GM23338 (cell line): Measurements from ENCODE around the gene MAPK14. TPM values are rescaled to one million over a fixed set of nuclear protein-coding genes. Genes with fewer than 3 reads are reported as not detected.

Experiments
- ATAC-seq: fragments of 200-7000 bp; cut with Tn5 transposase; 3 replicates; pipeline ENCODE4 v1.9.1; 2020
- DNase-seq: peaks from one replicate; pipeline ENCODE4 v3.0.0-alpha.2; 2015; ENCODE audit warnings: low spot score
- H2AFZ ChIP-seq: fragments of 200-600 bp; sonication (generic); 2 replicates; pipeline ENCODE4 v1.8.0; 2016; ENCODE audit warnings: antibody characterized with exemption, mild to moderate bottlenecking, moderate library complexity
- H3F3A ChIP-seq: fragments of 200-600 bp; sonication (generic); replicated peaks from 2 replicates; pipeline ENCODE4 v1.8.0; 2017; ENCODE audit warnings: antibody characterized with exemption, mixed run types, low read depth
- H3K27ac ChIP-seq: fragments of 200-600 bp; sonication (generic); 2 replicates; pipeline ENCODE4 v1.6.1; 2016; ENCODE audit warnings: low read depth
- H3K27me3 ChIP-seq: fragments of 200-600 bp; sonication (generic); 2 replicates; pipeline ENCODE4 v1.8.0; 2016; ENCODE audit warnings: mild to moderate bottlenecking, mixed run types, moderate library complexity; ENCODE audit not compliant: insufficient read depth
- H3K36me3 ChIP-seq: fragments of 200-600 bp; sonication (generic); 2 replicates; pipeline ENCODE4 v1.8.0; 2016; ENCODE audit warnings: mild to moderate bottlenecking; ENCODE audit not compliant: insufficient read depth
- H3K4me1 ChIP-seq: fragments of 200-600 bp; sonication (generic); 2 replicates; pipeline ENCODE4 v1.8.0; 2016; ENCODE audit warnings: mild to moderate bottlenecking, moderate library complexity; ENCODE audit not compliant: insufficient read depth
- H3K4me2 ChIP-seq: fragments of 200-600 bp; sonication (generic); 2 replicates; pipeline ENCODE4 v1.7.1; 2017; ENCODE audit warnings: mixed run types
- H3K4me3 ChIP-seq: fragments of 200-600 bp; sonication (generic); 2 replicates; pipeline ENCODE4 v1.6.1; 2016; ENCODE audit warnings: mixed run types
- H3K79me2 ChIP-seq: fragments of 200-600 bp; sonication (generic); replicated peaks from 2 replicates; pipeline ENCODE4 v1.8.0; 2017; ENCODE audit warnings: mild to moderate bottlenecking; ENCODE audit not compliant: insufficient read depth
- H3K9me2 ChIP-seq: fragments of 200-600 bp; sonication (generic); 2 replicates; pipeline ENCODE4 v1.8.0; 2017; ENCODE audit not compliant: insufficient read depth
- H4K20me1 ChIP-seq: fragments of 200-600 bp; sonication (generic); replicated peaks from 2 replicates; pipeline ENCODE4 v1.8.0; 2017; ENCODE audit warnings: mild to moderate bottlenecking; ENCODE audit not compliant: insufficient read depth
- H3K27ac Mint-ChIP-seq: 2 replicates; pipeline ENCODE4 v1.8.0; 2020; ENCODE audit warnings: inconsistent platforms, mild to moderate bottlenecking, moderate library complexity, mixed read lengths
- H3K27me3 Mint-ChIP-seq: 3 replicates; pipeline ENCODE4 v1.8.0; 2022; ENCODE audit warnings: low read depth, mild to moderate bottlenecking, moderate library complexity, mixed read lengths, inconsistent platforms; ENCODE audit not compliant: insufficient read depth, poor library complexity
- H3K36me3 Mint-ChIP-seq: 3 replicates; pipeline ENCODE4 v1.8.0; 2021; ENCODE audit warnings: low read depth, mild to moderate bottlenecking, inconsistent platforms, moderate library complexity, mixed read lengths
- H3K4me1 Mint-ChIP-seq: 3 replicates; pipeline ENCODE4 v1.8.0; 2020; ENCODE audit warnings: mild to moderate bottlenecking, inconsistent platforms, mixed read lengths
- H3K4me3 Mint-ChIP-seq: 3 replicates; pipeline ENCODE4 v1.8.0; 2021; ENCODE audit warnings: moderate library complexity, mild to moderate bottlenecking, inconsistent platforms, mixed read lengths
- H3K9me3 Mint-ChIP-seq: 3 replicates; pipeline ENCODE4 v1.8.0; 2020; ENCODE audit warnings: moderate library complexity, mild to moderate bottlenecking, inconsistent platforms, mixed read lengths
- ETS1 ChIP-seq: IDR thresholded peaks from 2 replicates; pipeline ENCODE4 v1.6.1; 2016; ENCODE audit warnings: antibody characterized with exemption
- EZH2phosphoT487 ChIP-seq: fragments of 200-600 bp; sonication (generic); IDR thresholded peaks from one replicate; pipeline ENCODE4 v1.8.1; 2018; ENCODE audit warnings: antibody characterized with exemption; ENCODE audit not compliant: unreplicated experiment
- POLR2AphosphoS5 ChIP-seq: IDR thresholded peaks from 2 replicates; pipeline ENCODE4 v1.6.1; 2016; ENCODE audit warnings: antibody characterized with exemption, low read depth
- ZNF114 ChIP-seq: fragments of 250-450 bp; sonication (Bioruptor Pico); IDR thresholded peaks from 2 replicates; pipeline ENCODE4 v1.5.0; 2020; ENCODE audit warnings: mild to moderate bottlenecking, moderate library complexity
- ZNF331 ChIP-seq: fragments of 250-450 bp; sonication (Bioruptor Pico); IDR thresholded peaks from 2 replicates; pipeline ENCODE4 v1.5.0; 2020; ENCODE audit warnings: low read depth, mild to moderate bottlenecking, moderate library complexity
- polyA plus RNA-seq: library from polyadenylated mRNA; unstranded; fragments of >200 nt; fragmentation: Nextera tagmentation; extraction: Ambion mirVana; gene quantifications from 2 replicates; pipeline ENCODE4 v1.2.1, GENCODE V29; 2016
- total RNA-seq: library from RNA; depleted of rRNA; stranded (reverse); fragments of >200 nt; shearing (Covaris generic); gene quantifications from 2 replicates; pipeline ENCODE4 v1.2.3, GENCODE V29; 2014
- TF ChIP-seq, protein P1 (sequence below): IDR thresholded peaks from one replicate; pipeline ENCODE4 v1.6.1; 2018; ENCODE audit warnings: antibody characterized with exemption; ENCODE audit not compliant: unreplicated experiment
- TF ChIP-seq, protein P2 (sequence below), 2 experiments: fragments of 200-600 bp in 1 of 2; sonication (generic) in 1 of 2; conservative IDR thresholded peaks; 2 replicates each; pipeline versions ENCODE4 v1.5.1 to v1.6.1; 2016 to 2017; ENCODE audit warnings: antibody characterized with exemption in 2 of 2, low read depth in 2 of 2, mild to moderate bottlenecking in 2 of 2, moderate library complexity in 1 of 2

The MAPK14 gene
- total and polyA plus RNA-seq, 2 experiments from 2014 or later, result 8.8 to 44.5 TPM

GRCh38 chr6:36098253-36098919 is 70.8 kb downstream of the MAPK14 start:
- H3K27me3 ChIP-seq, result no peaks in the 10 kb centered on the region
- no peaks in the 10 kb centered on the region for H3K36me3 ChIP-seq
- H3K4me2 ChIP-seq, result no peak overlapping the region
- Mint-ChIP-seq H3K9me3 (no peaks in the 10 kb centered on the region), H3K36me3 (peaks cover 3% of the 10 kb centered on the region; the same call in 2 of the 3 replicates), H3K27ac (peak overlapping the region; percentile 88), H3K27me3 (no peaks in the 10 kb centered on the region), H3K4me1 (peaks cover 9% of the 10 kb centered on the region), H3K4me3 (no peak overlapping the region)
- no peaks in the 10 kb centered on the region for H3K9me2 ChIP-seq
- H3K4me1 ChIP-seq, result no peaks in the 10 kb centered on the region; the same call in 1 of the 2 replicates
- ATAC-seq (no peak), DNase-seq (no peak)
- H2AFZ ChIP-seq, result no peak overlapping the region
- no peak overlapping the region for H3K4me3 ChIP-seq
- H3K27ac ChIP-seq, result no peak overlapping the region
- H4K20me1 ChIP-seq, result no peaks in the 10 kb centered on the region; the same call in 1 of the 2 replicates
- no peaks in the 10 kb centered on the region for H3F3A ChIP-seq
- TF ChIP-seq ETS1 (no peak), EZH2phosphoT487 (no peak), ZNF331 (CRISPR knock-in tag) (no peak), POLR2AphosphoS5 (no peak), ZNF114 (CRISPR knock-in tag) (no peak)
- TF ChIP-seq, protein P1, sequence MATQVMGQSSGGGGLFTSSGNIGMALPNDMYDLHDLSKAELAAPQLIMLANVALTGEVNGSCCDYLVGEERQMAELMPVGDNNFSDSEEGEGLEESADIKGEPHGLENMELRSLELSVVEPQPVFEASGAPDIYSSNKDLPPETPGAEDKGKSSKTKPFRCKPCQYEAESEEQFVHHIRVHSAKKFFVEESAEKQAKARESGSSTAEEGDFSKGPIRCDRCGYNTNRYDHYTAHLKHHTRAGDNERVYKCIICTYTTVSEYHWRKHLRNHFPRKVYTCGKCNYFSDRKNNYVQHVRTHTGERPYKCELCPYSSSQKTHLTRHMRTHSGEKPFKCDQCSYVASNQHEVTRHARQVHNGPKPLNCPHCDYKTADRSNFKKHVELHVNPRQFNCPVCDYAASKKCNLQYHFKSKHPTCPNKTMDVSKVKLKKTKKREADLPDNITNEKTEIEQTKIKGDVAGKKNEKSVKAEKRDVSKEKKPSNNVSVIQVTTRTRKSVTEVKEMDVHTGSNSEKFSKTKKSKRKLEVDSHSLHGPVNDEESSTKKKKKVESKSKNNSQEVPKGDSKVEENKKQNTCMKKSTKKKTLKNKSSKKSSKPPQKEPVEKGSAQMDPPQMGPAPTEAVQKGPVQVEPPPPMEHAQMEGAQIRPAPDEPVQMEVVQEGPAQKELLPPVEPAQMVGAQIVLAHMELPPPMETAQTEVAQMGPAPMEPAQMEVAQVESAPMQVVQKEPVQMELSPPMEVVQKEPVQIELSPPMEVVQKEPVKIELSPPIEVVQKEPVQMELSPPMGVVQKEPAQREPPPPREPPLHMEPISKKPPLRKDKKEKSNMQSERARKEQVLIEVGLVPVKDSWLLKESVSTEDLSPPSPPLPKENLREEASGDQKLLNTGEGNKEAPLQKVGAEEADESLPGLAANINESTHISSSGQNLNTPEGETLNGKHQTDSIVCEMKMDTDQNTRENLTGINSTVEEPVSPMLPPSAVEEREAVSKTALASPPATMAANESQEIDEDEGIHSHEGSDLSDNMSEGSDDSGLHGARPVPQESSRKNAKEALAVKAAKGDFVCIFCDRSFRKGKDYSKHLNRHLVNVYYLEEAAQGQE, result no peak
- TF ChIP-seq, protein P2, sequence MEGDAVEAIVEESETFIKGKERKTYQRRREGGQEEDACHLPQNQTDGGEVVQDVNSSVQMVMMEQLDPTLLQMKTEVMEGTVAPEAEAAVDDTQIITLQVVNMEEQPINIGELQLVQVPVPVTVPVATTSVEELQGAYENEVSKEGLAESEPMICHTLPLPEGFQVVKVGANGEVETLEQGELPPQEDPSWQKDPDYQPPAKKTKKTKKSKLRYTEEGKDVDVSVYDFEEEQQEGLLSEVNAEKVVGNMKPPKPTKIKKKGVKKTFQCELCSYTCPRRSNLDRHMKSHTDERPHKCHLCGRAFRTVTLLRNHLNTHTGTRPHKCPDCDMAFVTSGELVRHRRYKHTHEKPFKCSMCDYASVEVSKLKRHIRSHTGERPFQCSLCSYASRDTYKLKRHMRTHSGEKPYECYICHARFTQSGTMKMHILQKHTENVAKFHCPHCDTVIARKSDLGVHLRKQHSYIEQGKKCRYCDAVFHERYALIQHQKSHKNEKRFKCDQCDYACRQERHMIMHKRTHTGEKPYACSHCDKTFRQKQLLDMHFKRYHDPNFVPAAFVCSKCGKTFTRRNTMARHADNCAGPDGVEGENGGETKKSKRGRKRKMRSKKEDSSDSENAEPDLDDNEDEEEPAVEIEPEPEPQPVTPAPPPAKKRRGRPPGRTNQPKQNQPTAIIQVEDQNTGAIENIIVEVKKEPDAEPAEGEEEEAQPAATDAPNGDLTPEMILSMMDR (conservative IDR thresholded peaks at IDR 0.05; ENCODE audit: low read depth in 2 of 2), result no peak
- no peaks in the 10 kb centered on the region for H3K79me2 ChIP-seq
